GM12801 (cell line): Measurements from ENCODE around the gene CNPY4.

Experiments
- CTCF ChIP-seq: IDR thresholded peaks from one replicate; pipeline ENCODE4 v1.5.1; 2011; ENCODE audit warnings: control low read depth; ENCODE audit not compliant: insufficient read length; ENCODE audit errors: extremely low read depth

The CNPY4 gene

GRCh38 chr7:100111914-100112313 lies 7.5 kb upstream of the CNPY4 start:
- no peak for TF ChIP-seq CTCF

- TF ChIP-seq CTCF = no peak
These were observed 4.4 kb upstream of the CNPY4 start for GRCh38 chr7:100115026-100115425.

- no peak for TF ChIP-seq CTCF
These were observed 904 bp upstream of the CNPY4 start for GRCh38 chr7:100118388-100119071.

GRCh38 chr7:100119970-100120732 lies 717 bp downstream of the CNPY4 start:
- TF ChIP-seq CTCF = no peak

GRCh38 chr7:100120733-100121036 lies 1.3 kb downstream of the CNPY4 start:
- TF ChIP-seq CTCF = no peak

GRCh38 chr7:100122067-100122466 lies 2.6 kb downstream of the CNPY4 start:
- no peak for TF ChIP-seq CTCF

GRCh38 chr7:100122568-100122967 lies 3.1 kb downstream of the CNPY4 start:
- no peak for TF ChIP-seq CTCF
